Fibroblast of skin of abdomen (primary cell): ENCODE measurements around the gene USP31.
"Not testable (repeated sequence)": the region's sequence is repeated elsewhere in the genome, so short reads cannot be mapped to it uniquely, and the experiment has no call there.

Experiments
- DNase-seq: peaks from one replicate; pipeline ENCODE4 v3.0.0-alpha.2; 2013

USP31 gene

GRCh38 chr16:23131436-23131835 is 17.8 kb downstream of the USP31 start:
- no peak for DNase-seq

GRCh38 chr16:23131036-23131435 is 18.2 kb downstream of the USP31 start:
- DNase-seq: no peak

DNA sequence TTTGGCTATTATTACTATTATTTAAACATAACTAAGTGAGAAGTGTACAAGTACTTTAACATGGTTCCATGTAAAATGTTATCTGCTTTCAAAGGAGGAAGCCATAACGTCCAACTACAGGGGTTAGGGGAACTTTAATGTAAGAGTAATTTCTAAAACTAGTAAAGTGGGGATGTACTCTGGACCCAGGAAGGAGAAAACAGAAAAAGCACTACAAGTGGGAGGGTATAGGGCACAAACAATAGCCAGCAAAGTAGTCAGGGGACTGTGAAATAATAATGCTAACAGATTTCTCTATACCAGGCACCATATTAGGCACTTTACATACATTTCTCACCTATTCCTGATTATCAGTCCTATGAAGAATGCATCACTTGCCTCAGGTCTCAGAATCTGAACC is 19.6 kb downstream of the USP31 start:
- no peak for DNase-seq

DNA sequence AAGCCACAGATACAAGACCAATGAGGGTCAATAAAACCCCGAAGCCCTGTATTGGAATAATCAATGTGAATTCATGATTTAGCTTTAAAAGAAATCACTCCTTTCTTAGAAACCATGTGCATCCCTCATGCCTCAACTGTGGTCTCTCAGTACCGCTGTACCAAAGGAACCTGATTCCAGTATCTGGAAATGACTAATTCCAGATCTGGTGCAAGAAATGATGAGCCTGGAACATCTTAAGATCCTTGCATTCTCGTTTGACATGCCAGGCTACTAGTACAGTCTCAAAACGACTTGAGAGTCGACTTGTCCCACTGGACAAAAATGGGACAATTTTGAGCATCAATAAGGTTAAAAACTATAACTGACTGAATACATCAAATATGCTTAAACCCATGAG is 21.2 kb downstream of the USP31 start:
- DNase-seq: no peak

DNA sequence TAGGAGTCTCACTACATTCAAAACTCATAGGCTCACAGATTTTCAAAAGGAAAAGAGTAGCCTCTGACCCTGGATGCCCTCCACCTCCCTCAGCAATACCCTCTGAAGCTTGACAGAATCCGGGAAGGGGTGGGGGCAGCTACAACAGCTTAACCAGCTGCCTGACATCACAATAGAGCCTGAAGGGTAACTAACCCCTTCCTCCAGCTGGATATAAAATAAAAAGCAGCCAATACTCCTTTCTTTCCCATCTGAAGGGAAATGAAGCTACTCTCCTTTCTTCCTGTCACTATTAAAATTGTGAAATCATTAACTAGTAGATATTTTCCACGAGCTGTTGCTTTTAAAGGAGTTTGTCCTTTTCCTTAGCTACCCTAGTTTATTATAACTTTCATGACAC is 24.0 kb downstream of the USP31 start:
- no peak for DNase-seq

DNA sequence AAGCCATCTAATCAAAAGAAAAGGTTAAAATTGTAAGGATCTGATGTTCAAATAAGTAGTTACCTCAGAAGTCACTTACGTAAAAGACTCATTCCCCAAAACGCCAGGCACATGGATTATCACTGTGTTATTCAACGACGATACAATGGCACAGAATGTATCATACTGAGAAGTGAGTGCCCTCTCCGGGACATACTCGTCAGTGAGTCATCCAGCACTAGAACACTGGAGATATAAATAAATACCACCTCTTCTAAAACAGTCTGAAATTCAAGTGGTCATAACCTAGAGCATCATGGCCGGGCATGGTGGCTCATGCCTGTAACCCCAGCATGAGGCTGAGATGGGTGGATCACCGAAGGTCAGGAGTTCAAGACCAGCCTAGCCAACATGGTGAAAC is 24.9 kb downstream of the USP31 start:
- no peak for DNase-seq

GRCh38 chr16:23122144-23122543 is 27.1 kb downstream of the USP31 start:
- no peak for DNase-seq

- no peak for DNase-seq
Measured at GRCh38 chr16:23121024-23121423, 28.2 kb downstream of the USP31 start.

DNA sequence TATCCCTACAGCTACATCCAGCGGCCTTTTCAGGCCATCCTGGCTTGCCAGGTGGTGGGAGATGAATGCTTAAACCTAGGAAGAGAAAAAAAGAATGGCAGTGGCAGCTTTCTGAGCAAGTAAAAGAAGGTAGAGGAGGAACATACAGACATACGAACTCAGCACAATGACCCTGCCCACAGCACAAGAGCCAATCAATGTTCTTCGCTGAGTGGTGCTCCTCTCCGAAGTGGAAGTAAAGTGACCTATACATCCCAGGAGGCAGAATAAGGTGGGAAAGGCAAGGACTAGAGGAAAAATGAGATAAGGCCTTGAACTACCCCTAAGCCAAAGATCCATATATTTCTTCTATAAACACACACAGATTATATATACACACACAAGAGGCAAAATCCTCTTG is 28.7 kb downstream of the USP31 start:
- no peak for DNase-seq

DNA sequence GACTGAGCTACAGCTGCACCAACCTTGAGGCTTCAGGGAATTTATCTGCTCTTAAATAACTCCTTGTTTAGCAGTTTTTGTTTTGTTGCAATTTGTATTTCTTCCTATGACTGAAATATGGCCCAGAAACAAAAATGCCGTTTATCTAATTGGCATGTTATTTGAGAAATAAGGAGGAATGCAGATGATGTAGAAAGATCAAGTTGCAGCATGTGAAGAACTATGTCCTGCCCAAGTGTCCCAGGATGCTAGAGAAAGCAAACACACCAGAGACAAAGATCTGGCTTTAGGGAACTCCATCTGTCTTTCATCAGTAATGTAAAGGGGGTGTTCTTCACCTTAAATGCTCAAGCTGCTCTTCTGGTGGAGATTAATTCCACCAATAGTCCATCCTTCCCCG is 29.7 kb downstream of the USP31 start:
- peak; percentile 58 for DNase-seq

DNA sequence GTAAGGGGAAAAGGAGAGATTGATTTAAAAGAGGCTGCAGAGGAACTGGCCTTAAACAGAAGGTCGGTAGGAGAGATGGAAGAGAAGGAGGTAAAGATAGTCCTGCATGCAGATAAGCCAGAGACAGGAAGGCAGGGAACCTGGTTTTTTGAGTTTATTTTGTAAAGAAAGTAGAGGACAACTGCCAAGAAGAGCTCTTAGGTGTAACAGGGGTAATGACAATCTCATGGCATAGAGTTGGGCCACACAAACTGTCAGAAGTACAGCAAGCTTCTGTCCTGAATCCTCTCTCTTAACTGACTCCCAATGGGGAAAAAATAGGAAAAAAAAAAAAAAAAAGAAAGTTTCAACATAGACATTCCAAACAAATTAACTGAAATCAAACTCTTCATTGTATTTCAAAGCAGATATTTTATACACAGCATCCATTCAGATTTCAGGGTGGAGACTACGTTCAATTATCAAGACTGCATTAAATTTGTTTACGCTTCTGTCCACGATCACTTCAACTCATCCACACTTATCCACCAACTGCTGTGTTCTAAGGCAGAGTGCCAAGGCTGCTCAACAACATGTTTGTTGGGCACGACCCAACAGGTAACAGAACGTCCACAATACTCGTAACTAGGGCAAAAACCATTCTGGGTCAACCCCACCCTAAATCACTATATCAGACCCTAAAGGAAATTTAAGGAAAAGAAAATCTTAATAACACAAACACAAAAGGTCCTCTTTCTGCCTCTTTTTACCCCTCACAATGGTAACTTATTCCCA is 34.9 kb downstream of the USP31 start:
- DNase-seq: no peak

GRCh38 chr16:23113185-23113584 is 36.1 kb downstream of the USP31 start:
- DNase-seq: no peak

- DNase-seq: no peak
Measured at GRCh38 chr16:23110257-23110899, 38.9 kb downstream of the USP31 start.

GRCh38 chr16:23107936-23108335 is 41.3 kb downstream of the USP31 start:
- DNase-seq: peak; percentile 20

DNA sequence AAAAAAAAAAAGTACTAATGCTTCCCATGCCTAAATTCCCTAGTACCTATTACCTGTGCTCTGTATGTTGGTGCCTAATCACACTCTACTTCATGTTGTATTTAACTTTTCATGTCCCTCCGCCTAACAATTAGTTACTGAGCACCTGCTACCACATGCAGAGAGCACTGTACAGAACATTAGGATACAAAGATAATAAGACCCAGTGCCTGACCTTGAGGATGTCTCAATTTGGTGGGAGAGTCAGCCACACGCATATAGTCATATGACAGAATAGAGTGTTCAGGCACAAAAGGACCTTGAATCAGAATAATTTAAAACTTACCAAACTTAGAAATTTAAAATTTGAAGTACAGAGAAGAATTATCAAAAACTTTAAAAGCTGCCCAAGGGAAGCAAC is 42.1 kb downstream of the USP31 start:
- DNase-seq: no peak

DNA sequence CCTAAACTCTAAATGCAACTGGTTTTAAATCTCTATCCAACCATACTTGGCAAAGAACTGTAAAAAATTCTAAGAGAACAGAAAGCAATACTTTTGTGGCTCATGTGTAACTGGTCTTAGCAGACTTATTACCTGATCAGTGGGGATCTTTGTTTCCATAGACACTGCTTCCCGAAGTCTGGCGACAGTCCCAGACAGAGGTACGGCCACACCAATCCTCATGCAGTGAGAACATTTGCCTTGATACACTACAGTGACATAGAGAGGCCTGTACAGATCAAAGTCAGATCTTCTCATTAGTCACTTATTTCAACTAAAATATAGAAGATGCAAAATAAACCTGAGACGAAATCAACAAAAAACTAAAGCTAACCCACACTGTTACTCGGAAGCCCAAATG is 43.9 kb downstream of the USP31 start:
- no peak for DNase-seq

DNA sequence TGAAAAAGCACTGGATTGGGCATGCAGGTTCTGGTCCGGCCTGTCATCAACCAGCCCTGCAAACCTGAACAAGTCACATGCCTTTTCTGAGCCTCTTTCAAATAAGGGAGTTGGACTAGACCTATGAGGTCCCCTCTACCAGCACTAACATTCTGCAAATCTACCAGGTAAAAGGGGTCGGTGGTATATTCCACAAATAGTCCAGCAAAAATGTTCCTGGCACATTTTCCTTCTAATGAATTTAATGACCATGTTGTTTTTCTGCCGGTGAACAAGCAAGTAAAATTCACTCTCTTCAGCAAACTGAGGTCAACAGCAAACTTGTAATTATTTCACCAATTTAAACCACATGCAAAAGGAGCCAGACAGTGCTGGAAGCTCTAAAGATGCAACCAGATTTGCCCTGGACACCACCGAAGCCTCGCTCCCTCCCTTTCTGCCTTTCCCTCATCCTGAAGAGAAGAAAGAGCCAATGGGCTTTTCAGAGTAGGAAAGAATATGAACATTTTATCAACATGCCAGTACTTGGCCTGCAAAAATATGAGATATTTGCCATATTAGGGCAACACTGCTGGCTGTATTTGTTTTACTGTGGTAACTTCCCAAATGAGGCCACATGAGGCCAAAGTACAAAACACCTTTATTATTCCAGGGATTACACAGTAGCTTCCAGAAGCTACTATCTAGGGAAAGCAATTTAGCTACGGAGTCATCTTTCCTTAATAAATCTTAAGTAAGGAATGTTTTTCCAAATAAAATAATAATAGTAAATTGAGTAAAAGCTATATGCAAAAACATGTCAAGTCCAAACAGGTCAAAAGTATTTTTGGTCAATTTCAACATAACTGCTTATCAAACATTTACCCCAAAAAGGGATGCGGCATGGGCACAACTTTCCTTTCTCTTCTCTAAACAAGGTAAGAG is 45.0 kb downstream of the USP31 start:
- no peak for DNase-seq

DNA sequence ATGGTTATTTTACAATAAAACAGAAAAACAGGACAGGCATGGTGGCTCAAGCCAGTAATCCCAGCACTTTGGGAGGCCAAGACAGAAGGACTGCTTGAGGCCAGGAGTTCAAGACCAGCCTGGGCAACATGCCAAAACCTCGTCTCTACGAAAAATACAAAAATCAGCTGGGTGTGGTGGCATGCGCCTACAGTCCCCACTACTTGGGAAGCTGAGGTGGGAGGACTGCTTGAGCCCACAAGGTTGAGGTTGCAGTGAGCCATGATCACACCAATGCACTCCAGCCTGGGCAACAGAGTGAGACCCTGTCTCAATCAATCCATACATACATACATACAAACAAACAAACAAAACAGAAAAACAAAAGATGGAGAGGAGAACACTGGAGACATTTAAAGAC is 45.6 kb downstream of the USP31 start:
- no peak for DNase-seq

- no peak for DNase-seq
Measured at GRCh38 chr16:23101012-23101550, 48.2 kb downstream of the USP31 start.

GRCh38 chr16:23096450-23096849 is 52.8 kb downstream of the USP31 start:
- DNase-seq: not testable (repeated sequence)

DNA sequence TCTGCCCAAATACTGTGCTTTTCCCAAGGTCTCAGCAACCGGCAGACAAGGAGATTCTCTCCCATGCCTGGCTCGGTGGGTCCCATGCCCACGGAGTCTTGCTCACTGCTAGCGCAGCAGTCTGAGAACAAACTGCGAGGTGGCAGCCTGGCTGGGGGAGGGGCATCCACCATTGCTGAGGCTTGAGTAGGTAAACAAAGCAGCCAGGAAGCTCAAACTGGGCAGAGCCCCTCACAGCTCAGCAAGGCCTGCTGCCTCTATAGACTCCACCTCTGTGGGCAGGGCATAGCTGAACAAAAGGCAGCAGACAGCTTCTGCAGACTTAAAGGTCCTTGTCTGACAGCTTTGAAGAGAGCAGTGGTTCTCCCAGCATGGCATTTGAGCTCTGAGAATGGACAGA is 55.1 kb downstream of the USP31 start:
- DNase-seq: not testable (repeated sequence)

GRCh38 chr16:23092801-23093117 is 56.5 kb downstream of the USP31 start:
- no peak for DNase-seq

DNA sequence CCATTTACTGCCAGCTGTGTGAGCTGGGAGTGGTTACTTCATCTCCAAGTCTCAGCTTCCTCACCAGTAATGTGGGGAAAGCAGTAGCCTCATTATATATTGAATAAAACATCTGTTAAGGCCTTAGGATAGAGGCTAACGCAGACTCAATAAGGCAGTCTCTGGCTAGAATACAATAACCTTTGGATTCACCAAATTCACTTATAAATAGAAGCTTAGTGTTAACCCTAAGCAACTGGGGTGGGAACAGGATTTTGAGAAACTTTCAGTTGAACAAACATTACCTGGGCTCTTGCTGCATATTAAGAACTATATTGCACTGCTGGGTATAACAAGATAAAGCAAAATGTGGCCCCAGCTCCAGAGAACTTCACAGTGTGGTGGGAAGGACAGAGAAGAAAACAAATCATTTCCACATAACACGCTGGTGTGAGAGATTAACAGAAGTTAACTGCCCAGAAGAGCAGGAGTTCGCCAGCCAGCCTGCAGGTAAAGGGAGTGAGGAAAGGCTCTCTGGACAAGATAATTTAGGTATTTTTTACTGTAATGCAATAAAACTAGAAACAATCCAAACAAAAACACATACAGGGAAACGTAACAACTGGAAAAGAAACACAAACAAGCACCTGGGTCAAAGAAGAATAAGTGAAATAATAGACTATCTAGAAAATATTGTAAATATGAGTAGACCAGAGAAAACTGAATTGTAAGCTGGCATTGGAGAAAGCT is 57.0 kb downstream of the USP31 start:
- DNase-seq: no peak
